DMS79 treated with DMSO at 0.1 percent for 48 hours (cell line): ENCODE data around the gene UMAD1.
"Not testable (repeated sequence)": the region's sequence is repeated elsewhere in the genome, so short reads cannot be mapped to it uniquely, and the experiment has no call there.

Source experiments
- DNase-seq: peaks from one replicate; lab custom pipeline; 2025; lab: John Stamatoyannopoulos, UW

Gene UMAD1

DNA sequence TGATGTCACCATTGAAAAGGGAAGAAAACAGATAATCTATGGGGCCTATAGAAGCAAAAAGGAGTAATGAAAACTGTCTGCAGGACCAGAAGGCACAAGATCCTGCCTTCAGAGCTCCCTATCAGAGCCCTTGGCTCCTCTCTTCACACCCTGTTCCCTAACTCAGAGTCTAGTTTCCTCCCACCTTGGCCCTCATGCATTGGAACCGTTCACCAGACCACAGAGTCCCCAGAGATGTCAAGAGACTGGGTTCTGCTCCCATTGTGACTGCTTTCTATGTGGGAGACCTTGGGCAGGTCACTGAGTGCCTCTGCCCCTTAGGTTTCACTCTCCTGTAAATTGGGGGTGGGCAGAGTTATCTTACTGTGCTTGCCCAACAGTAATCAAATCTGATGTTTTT, 158.0 kb downstream of the UMAD1 start:
- DNase-seq, result no peak

DNA sequence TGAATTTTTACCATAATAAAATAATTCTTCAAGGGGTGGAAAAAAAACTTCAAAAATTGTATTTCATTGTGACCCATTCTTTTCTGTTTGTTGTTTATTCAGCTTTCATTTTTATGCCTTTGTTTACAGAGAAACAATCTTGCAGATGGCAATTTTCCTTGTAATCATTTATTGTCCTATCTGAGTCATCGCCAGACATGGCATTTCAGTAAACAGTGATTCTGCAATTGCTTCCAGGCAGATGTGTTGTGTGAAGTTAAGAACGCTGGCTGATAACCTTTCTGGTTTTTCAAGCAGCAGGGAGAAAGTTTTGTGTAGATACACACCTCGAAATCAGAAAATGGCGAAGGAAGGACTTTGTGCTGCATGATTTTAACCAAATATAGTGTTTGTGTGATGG, 158.6 kb downstream of the UMAD1 start:
- DNase-seq, result no peak

DNA sequence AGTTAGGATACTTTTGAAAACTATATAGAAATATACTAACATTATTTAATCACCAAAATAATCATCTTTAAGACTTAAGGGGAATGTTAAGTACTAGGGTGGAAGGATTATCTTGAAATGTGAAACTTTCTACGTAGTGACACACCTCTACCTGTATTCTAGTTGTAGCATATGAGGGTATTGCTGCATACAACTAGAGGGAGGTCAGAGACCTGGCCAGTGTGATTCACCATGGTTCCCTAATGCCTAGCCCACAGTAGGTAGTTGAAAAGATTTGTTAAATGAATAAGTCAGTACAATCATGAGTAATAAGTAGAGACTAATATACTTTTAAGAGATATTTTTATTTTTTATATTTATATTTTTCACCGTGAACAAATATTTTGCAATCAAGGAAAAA, 162.0 kb downstream of the UMAD1 start:
- no peak for DNase-seq

DNA sequence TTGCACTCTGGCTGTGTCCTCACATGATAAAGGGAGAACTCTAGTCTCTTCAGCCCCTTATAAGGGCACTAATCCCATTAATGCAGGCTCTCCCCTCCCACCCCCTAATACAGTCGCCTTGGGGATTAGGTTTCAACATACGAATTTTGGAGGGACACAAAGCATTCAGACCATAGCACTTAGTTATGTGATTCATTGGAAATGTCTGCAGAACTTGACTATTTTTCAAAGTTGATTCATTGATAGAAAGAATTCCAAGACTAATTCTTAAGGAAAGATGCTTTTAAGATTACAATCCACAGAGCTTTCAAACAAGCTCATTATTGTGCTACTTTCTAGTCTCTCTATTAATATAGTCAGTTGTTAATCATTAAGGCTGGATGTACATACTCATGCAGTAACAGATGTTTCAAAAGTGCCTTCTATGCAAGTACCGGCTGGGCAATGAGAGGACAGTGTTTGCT, 163.2 kb downstream of the UMAD1 start:
- no peak for DNase-seq

DNA sequence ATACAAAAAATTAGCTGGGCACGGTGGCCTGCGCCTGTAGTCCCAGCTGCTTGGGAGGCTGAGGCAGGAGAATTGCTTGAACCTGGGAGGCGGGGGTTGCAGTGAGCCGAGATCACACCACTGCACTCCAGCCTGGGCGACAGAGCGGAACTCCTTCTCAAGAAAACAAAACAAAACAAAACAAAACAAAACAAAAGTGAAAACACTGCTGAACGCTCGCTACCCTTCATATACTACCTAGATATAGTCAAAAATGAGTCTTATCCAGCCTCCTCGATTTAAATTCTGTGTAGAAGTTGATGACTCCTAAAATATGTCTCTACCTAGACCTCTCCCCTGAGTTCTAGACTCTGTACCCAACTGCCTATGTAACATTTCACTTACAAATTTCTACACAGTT, 164.3 kb downstream of the UMAD1 start:
- DNase-seq, result not testable (repeated sequence)

DNA sequence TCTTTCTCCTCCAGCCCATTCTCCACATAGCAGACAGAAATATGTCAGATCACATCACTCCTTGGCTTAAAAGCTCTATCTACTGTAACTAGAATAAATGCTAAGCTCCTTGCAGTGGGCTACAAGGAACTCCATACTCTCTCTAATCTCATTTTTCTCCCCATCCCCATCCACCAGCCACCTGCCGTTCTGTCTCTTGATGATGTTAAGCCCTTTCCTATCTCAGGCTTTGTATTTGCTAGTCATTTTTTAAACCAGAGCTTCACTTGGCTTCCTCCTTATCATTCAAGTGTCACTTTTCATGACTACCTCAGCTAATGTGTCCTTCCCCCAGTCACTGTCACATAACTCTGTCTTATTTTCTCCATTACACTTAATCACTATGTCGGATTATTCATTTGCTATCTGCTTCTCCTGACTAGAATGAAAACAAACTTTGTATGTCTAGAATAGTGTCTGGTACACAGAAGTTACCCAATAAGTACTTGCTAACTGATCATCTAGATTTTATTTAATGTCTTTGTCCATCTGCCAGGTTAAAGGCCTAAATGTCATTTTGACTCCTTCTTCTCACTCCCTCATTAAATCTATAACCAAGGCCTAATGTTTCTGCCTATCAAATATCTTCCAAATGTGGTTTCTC, 165.1 kb downstream of the UMAD1 start:
- DNase-seq, result no peak

DNA sequence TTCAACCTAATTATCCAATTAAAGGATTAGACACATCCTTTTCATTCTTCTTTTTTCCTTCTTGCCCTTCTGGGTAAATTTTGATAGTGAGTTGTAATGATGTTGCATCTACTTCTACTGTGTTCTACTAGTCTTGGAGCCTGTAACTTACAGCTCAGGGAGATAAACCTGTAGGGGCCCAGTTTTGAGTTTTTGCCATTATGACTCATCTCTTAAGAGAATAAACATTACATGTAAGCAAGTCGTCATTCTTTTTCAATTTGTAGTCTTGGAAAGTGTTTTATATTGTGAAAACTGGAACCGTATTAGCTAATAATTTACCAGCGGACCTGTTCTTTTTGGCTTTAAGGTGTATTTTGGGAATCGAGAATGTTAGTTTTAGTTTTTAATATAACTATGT, 167.6 kb downstream of the UMAD1 start:
- no peak for DNase-seq

DNA sequence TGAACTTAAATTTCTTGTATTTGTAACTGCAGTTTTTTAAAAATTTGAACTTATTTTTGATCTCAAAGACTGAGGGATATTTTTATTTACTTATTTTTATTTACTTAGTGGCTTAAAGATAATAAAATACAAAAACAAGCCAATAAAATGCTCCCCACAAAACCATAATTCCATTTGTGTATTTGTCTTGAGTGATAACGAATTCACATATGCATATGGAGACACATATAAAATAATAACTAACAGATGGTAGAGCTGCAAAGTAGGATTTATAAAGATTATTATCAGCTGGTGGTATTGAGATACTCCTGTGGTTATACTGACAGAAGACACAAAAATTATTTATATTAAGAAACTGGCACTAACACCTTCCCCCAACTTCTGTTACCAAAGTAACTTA, 168.1 kb downstream of the UMAD1 start:
- DNase-seq, result no peak

DNA sequence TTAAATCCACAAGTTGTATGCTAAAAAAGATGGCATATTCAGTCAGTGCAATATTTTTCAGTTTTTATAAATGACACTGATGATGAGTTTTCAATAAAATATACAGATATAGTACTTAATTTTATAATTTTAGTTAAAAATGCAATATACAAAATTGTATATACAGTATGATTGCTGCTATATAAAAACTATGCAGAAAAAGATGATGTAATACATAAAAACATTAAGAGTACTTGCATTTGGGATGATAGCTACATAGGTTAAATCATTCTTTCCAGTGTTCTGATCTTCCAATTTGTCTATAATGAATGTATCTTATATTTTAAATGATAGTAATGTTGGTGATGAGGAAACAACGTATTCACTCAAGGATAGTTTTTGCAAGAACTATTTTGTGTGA, 169.8 kb downstream of the UMAD1 start:
- no peak for DNase-seq

DNA sequence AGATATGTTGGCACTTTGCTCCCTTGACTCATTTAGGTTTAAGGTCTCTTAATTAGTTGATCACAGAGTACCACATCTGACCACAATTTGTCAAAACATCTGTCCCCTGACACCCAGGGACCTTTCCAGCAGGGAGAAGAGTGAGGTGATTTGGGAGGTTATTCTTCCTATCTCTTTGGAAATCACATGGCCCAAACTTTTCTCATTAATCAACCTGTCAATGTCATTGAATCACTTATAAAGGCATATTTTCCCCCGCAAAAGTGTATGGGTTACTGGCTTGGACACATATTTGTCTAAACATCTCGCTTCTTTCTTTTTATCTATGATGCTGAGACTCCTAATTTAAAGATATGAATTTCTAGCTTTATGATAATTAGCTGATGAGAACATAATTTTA, 170.3 kb downstream of the UMAD1 start:
- DNase-seq, result no peak

DNA sequence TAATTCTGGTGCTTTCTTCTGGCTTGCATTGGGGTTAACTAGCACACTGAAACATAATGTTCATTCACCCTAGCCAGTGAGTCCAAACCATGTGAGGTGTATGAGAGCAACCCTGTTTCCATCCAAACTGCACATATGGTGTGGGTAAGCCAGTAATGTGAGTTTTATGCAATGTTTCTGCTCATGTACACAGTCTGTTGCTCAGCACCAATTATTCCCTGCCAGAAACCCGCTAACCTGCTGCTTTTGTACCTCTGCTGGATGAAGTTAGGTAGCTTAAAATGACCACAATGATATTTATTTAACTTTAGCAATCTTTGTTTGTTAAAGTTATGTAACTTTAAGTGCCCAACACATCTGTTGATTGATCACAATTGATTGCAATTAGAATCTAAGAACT, 171.6 kb downstream of the UMAD1 start:
- no peak for DNase-seq

DNA sequence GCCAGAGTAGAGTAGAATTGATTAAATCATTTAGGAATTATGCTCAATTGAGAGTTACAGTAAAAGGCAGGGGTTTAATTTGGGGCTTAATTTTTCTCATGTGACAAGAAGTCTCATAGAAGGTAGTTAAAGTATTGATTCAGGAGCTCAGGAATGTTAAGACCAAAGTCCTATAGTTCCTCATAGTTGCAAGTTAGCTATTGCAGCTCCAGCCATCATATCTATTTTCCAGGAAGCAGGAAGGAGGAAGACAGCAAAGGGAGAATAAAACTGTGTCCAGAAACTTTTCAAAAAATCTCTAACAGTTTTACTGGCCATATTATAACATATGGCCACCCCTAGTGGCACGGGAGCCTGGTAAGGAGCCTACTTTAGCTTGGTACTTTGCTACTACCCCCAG, 174.8 kb downstream of the UMAD1 start:
- no peak for DNase-seq

DNA sequence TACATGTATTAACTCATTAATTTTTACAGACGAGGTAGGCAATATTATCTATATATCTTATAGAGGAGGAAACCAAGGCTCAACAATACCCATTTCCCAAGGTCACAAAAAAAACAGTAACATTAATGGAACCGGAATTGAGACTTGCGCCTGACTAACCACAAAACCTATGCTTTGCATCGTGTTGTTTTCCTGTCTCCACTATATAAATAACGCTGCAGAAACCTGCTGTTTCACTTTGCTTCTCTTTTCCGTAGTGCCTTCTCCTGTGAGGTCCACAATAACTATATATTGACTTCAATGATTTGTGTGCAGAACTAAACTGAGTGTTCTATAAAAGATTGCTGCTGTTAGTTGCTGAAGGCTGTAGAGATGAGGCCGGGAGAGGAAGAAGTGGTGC, 175.5 kb downstream of the UMAD1 start:
- DNase-seq, result no peak

DNA sequence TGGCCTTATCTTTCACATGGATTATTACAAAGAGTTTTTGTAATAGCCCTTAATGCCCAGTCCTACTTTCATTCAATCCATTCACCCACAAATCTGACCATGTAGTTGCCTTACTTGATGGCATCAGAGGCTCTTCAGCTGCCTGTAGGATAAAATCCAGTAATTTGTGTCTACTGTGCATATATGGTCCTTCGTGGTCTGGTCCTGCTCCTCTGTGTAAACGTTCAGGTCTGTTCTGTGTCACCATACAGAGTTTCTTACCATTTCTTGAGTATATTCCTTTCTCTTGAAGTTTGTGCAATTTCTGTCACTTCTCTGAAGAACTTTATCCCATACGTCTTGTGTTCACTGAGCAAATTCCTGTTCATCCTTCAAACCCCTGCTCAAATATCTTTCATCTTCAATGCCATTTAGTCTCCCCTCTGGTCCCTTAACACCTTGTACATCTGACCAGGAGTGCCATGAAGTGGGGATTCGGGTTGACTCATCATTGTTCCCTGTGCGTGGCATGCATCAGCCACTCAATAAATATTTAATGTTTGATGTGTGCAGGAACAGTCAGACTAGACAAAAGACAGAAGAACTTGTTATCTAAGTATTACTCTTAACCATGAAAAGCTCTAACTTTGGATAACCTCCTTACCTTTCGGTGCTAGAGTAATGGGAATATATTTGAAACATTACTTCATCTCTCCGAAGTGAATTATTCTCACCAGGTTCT, 176.4 kb downstream of the UMAD1 start:
- DNase-seq, result no peak

DNA sequence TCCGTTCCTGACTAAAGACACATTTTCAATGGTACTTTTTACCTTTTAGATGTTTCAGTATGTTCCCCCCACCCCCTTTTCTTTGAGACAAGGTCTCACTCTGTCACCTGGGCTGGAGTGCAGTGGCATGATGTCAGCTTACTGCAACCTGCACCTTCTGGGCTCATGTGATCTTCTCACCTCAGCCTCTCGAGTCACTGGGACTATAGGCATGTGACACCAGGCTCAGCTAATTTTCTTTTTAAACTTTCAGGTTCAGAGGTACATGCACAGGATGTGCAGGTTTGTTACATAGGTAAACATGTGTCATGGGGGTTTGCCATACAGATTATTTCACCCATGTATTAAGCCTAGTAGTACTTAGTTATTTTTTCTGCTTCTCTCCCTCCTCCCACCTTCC, 177.2 kb downstream of the UMAD1 start:
- DNase-seq, result no peak

DNA sequence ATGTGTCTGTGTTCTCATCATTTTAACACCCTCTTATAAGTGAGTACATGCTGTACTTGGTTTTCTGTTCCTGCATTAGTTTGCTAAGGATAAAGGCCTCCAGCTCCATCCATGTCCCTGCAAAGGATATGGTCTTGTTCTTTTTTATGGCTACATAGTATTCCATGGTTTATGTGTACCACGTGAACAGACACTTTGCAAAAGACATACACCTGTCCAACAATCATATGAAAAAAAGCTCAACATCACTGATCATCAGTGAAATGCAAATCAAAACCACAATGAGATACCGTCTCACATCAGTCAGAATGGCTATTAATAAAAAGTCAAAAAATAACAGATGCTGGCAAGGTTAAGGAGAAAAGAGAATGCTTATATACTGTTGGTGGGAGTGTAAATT, 177.6 kb downstream of the UMAD1 start:
- DNase-seq, result not testable (repeated sequence)

DNA sequence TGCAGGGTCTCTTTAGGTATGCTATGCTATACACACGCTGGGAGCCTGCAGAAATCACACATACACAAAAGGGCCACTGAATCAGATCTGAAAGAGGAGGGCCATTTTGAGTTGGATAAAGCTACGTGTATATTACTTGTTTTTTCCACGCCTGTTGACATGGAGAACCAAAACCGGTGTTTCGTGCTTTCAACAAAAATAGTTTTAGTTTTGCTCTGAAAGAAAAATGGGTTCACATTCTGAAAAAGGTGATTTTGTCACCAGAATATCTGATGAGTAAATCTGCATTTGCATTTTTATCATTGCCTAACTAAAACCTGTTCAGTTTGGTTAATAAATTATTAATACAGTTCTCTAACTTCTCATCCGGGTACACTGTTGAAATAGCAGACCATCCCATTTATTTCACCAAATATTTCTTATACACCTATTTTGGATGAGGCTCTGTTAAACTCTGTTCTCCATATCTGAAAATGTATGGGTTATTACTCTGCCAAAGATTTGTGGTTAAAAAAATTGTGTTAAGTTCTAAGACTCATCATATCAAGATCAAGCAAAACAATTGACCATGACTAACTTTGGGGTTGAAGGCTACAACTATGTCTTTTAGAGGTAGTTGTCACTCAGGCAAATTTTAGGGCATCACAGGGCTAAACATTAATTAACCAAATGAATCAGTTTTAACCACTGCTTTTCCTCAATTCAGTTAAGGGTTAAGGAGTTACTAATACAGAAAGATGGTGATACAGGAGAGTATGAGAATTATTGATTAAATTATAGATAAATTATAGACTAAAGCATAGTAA, 179.1 kb downstream of the UMAD1 start:
- DNase-seq, result no peak

DNA sequence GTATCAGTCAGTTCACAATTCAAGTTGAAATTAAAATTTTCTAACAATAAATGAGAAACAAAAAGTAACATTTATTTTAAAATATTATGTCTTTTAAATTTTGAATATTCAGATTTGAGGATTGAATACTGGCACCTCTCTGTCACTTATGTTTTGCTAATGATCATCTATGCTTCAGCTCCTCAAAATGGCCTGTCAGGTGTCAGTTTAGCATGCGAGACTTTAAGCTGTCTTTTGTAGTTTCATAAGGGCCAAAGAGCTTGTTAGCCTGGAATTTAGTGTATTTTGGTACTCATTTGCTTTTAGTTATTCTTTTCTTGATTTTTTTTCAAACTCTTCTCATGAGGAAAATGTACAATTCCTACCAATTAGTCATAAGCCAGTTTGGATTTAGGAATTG, 179.9 kb downstream of the UMAD1 start:
- DNase-seq, result no peak

DNA sequence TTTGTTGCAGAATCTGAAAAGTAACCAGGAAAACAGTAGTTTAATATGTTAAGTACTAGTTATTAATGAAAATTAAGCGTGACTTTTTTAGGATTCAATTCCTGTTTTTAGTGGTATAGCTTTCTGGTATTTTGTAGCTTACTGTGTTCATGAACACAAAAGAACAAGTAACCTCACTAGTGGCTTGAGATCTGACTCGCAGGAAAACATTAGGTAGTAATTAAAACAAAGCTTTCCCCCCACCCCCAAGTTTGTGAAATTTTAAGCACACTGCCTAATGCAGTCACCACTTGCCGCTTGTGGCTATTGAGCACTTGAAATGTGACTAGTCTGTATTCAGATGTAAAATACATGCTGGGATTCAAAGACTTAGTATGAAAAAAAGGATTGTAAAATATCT, 180.4 kb downstream of the UMAD1 start:
- DNase-seq, result peak; percentile 64

DNA sequence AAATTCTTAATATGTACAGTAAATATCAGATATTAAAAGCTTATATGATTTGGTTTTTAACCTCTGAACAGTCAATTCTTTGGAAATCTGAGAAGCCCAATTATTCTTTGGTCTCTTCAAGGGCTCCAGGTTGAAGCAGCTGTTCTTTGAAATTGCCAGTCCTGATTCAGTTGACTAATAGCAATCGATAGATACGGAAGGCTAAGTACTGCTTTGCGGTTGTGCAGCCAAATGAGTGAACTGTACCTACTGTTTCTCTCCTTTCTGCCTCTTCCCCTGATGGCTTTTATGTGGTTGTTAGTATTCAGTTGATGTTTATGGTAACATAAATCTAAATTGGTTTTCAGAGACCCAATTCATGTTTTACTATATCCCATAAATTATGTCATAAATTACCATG, 181.0 kb downstream of the UMAD1 start:
- DNase-seq, result peak; percentile 85

DNA sequence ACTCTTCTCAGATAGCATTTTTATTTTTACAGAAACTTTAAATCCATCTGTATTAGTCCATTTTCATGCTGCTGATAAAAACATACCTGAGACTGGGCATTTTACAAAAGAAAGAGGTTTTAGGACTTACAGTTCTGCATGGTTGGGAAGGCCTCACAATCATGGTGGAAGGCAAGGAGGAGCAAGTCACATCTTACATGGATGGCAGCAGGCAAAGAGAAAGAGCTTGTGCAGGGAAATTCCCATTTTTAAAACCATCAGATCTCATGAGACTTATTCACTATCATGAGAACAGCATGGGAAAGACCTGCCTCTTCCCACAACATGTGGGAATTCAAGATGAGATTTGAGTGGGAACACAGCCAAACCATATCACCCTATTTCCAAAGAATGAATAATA, 184.7 kb downstream of the UMAD1 start:
- DNase-seq, result not testable (repeated sequence)

DNA sequence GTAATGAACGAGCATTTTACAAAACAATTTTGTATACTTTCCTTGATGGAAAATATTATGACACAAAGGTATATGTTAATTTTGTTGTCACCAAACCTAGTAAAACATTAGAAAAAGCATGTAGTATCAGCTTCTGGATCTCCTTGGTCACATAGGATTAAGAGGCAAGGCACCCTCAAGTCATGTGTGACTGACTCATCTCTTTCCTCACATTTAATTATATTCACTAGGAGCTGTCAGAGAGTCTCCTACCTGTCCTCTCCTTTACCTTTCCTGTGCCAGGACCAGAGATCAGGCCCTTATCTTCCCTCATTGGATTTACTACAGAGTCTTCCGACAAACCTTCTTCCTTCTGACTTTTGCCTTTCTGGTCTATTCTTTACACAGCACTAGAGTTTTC, 189.1 kb downstream of the UMAD1 start:
- no peak for DNase-seq
